IMR-90 (cell line): ENCODE measurements around the gene ZNF532. TPM values are rescaled to one million over a fixed set of nuclear protein-coding genes. Genes with fewer than 3 reads are reported as not detected.

ENCODE experiments used
- ATAC-seq: fragments of 200-7000 bp; cut with Tn5 transposase; 2 replicates; pipeline ENCODE4 v1.9.1; 2020; ENCODE audit warnings: low read depth, mild to moderate bottlenecking, moderate library complexity
- BruUV-seq: library from RNA; stranded (reverse); fragments of 400-500 nt; replicated peaks from 2 replicates; lab custom pipeline; 2021; lab: Mats Ljungman, UMichigan
- CTCF ChIA-PET: fragments of 300-600 bp; formaldehyde crosslinking; extraction: SDS; loops from one replicate; lab custom pipeline; 2021; ENCODE audit warnings: antibody characterized with exemption; lab: Yijun Ruan, JAX
- POLR2A ChIA-PET: fragments of 300-600 bp; sonication (Branson Sonifier 250); formaldehyde crosslinking; loops from one replicate; lab custom pipeline; 2022; ENCODE audit warnings: antibody characterized with exemption; ENCODE audit not compliant: unreplicated experiment; lab: Charles Lee
- DNase-seq: peaks from one replicate; pipeline ENCODE4 v3.0.0; 2013
- H2AFZ ChIP-seq: replicated peaks from 2 replicates; pipeline ENCODE3; 2013; ENCODE audit warnings: low read length, mild to moderate bottlenecking; ENCODE audit not compliant: poor library complexity
- H2AK5ac ChIP-seq: 2 replicates; pipeline ENCODE4 v1.6.1; 2013; ENCODE audit warnings: low read depth, low read length, inconsistent platforms
- H2AK9ac ChIP-seq: replicated peaks from 2 replicates; pipeline ENCODE3; 2013; ENCODE audit warnings: mild to moderate bottlenecking, low read depth, low read length, moderate library complexity; ENCODE audit not compliant: poor library complexity
- H2BK120ac ChIP-seq: 2 replicates; pipeline ENCODE4 v1.6.1; 2013; ENCODE audit warnings: low read depth, low read length, inconsistent platforms
- H2BK15ac ChIP-seq: 3 replicates; pipeline ENCODE4 v1.6.1; 2013; ENCODE audit warnings: low read depth, low read length, inconsistent platforms
- H2BK20ac ChIP-seq: 2 replicates; pipeline ENCODE4 v1.6.1; 2013; ENCODE audit warnings: low read depth, mild to moderate bottlenecking, inconsistent platforms, low read length, moderate library complexity
- H2BK5ac ChIP-seq: 2 replicates; pipeline ENCODE4 v1.6.1; 2013; ENCODE audit warnings: mild to moderate bottlenecking, low read depth, low read length, inconsistent platforms; ENCODE audit not compliant: poor library complexity, severe bottlenecking
- H3K14ac ChIP-seq: replicated peaks from 2 replicates; pipeline ENCODE4 v1.6.1; 2013; ENCODE audit warnings: low read depth, low read length, inconsistent platforms
- H3K18ac ChIP-seq: 2 replicates; pipeline ENCODE4 v1.6.1; 2013; ENCODE audit warnings: low read depth, low read length, control low read depth
- H3K23ac ChIP-seq: 2 replicates; pipeline ENCODE4 v1.6.1; 2013; ENCODE audit warnings: low read depth, low read length, inconsistent platforms
- H3K27ac ChIP-seq: 2 replicates; pipeline ENCODE4 v1.5.1; 2013; ENCODE audit warnings: mild to moderate bottlenecking, control low read depth, low read length; ENCODE audit not compliant: insufficient read depth
- H3K27me3 ChIP-seq: 2 replicates; pipeline ENCODE4 v1.6.1; 2013; ENCODE audit warnings: low read length; ENCODE audit not compliant: control insufficient read depth, insufficient read depth
- H3K36me3 ChIP-seq: 2 replicates; pipeline ENCODE4 v1.6.1; 2013; ENCODE audit warnings: low read length, mixed read lengths; ENCODE audit not compliant: control insufficient read depth, insufficient read depth
- H3K4ac ChIP-seq: 2 replicates; pipeline ENCODE4 v1.6.1; 2013; ENCODE audit warnings: low read depth, low read length, inconsistent platforms
- H3K4me1 ChIP-seq: 2 replicates; pipeline ENCODE4 v1.6.1; 2013; ENCODE audit warnings: low read length, mixed read lengths; ENCODE audit not compliant: control insufficient read depth, insufficient read depth
- H3K4me2 ChIP-seq: 2 replicates; pipeline ENCODE4 v1.6.1; 2013; ENCODE audit warnings: low read depth, mild to moderate bottlenecking, control low read depth, low read length, moderate library complexity
- H3K4me3 ChIP-seq: 2 replicates; pipeline ENCODE4 v1.5.1; 2013; ENCODE audit warnings: low read depth, mild to moderate bottlenecking, control low read depth, low read length, moderate library complexity; ENCODE audit not compliant: insufficient read depth
- H3K56ac ChIP-seq: 2 replicates; pipeline ENCODE4 v1.6.1; 2013; ENCODE audit warnings: low read length, inconsistent platforms; ENCODE audit not compliant: insufficient read depth; ENCODE audit errors: extremely low read depth
- H3K79me1 ChIP-seq, 2 experiments: 2 replicates each; pipeline ENCODE4 v1.6.1; 2013; ENCODE audit warnings: low read length in 2 of 2, inconsistent platforms in 1 of 2, low read depth in 1 of 2
- H3K9ac ChIP-seq: 2 replicates; pipeline ENCODE4 v1.6.1; 2013; ENCODE audit warnings: low read depth, low read length, control low read depth
- H3K9me1 ChIP-seq: 2 replicates; pipeline ENCODE4 v1.6.1; 2013; ENCODE audit warnings: low read length, inconsistent platforms; ENCODE audit not compliant: insufficient read depth
- H3K9me3 ChIP-seq: 2 replicates; pipeline ENCODE4 v1.6.1; 2013; ENCODE audit warnings: low read length; ENCODE audit not compliant: control insufficient read depth, insufficient read depth
- H4K20me1 ChIP-seq: 2 replicates; pipeline ENCODE4 v1.6.1; 2013; ENCODE audit warnings: low read length, inconsistent platforms; ENCODE audit not compliant: insufficient read depth
- H4K5ac ChIP-seq: 2 replicates; pipeline ENCODE4 v1.6.1; 2013; ENCODE audit warnings: mild to moderate bottlenecking, low read depth, low read length, control low read depth
- H4K8ac ChIP-seq, 2 experiments: 2 replicates each; pipeline ENCODE4 v1.6.1; 2013; ENCODE audit warnings: low read depth in 2 of 2, low read length in 2 of 2, control low read depth in 1 of 2, inconsistent platforms in 1 of 2
- H4K91ac ChIP-seq: 2 replicates; pipeline ENCODE4 v1.6.1; 2013; ENCODE audit warnings: low read depth, low read length, inconsistent platforms; ENCODE audit not compliant: insufficient read depth
- BHLHE40 ChIP-seq: fragments of 150-350 bp; IDR thresholded peaks from 2 replicates; pipeline ENCODE4 v1.6.1; 2016; ENCODE audit warnings: mild to moderate bottlenecking, low read depth, low read length
- CTCF ChIP-seq: conservative IDR thresholded peaks from 2 replicates; pipeline ENCODE4 v1.5.1; 2012; ENCODE audit warnings: mild to moderate bottlenecking, low read depth, low read length, improper control_type of control experiment
- POLR2A ChIP-seq: IDR thresholded peaks from 2 replicates; pipeline ENCODE4 v1.6.1; 2012; ENCODE audit warnings: mild to moderate bottlenecking, low read depth, low read length
- RCOR1 ChIP-seq: IDR thresholded peaks from 2 replicates; pipeline ENCODE4 v1.6.1; 2012; ENCODE audit warnings: mild to moderate bottlenecking, low read length, improper control_type of control experiment; ENCODE audit not compliant: insufficient replicate concordance
- RFX5 ChIP-seq: IDR thresholded peaks from 2 replicates; pipeline ENCODE4 v1.8.0; 2012; ENCODE audit warnings: low read depth, mild to moderate bottlenecking, low read length, moderate library complexity
- SMC3 ChIP-seq: fragments of 150-350 bp; IDR thresholded peaks from 2 replicates; pipeline ENCODE4 v1.6.1; 2016; ENCODE audit warnings: low read depth, mild to moderate bottlenecking, antibody characterized with exemption, low read length, moderate library complexity
- USF2 ChIP-seq: fragments of 150-350 bp; IDR thresholded peaks from 2 replicates; pipeline ENCODE4 v1.6.1; 2017; ENCODE audit warnings: mild to moderate bottlenecking, antibody characterized with exemption, low read length, low read depth
- WGBS, 2 experiments: methylation state at CpG; one replicate each; pipeline versions ENCODE4 v1.1.5 to v1.1.7; 2013; ENCODE audit warnings: missing lambda C conversion rate in 2 of 2; ENCODE audit not compliant: insufficient read length in 1 of 2; ENCODE audit errors: extremely low coverage in 2 of 2; 5-methylcytosine and 5-hydroxymethylcytosine counted together
- dilution Hi-C: fragments of 300-500 bp; cut with HindIII; formaldehyde crosslinking; loops from one replicate; pipeline ENCODE4 v1.14.3; 2018; ENCODE audit warnings: low sequenced_read_pairs; ENCODE audit not compliant: unreplicated experiment
- in situ Hi-C: fragments of 300-500 bp; cut with MboI; formaldehyde crosslinking; loops from 3 replicates; pipeline ENCODE4 v1.14.3; 2019; ENCODE audit warnings: low sequenced_read_pairs, inconsistent platforms, mixed read lengths
- intact Hi-C: fragments of 100-400 bp; cut with micrococcal nuclease; formaldehyde crosslinking; loops from 2 replicates; pipeline ENCODE4 v1.10.0; 2022
- polyA plus RNA-seq, 3 experiments: library from polyadenylated mRNA; depleted of rRNA; stranded (reverse); fragments of >200 nt; gene quantifications; 2 replicates each; pipeline ENCODE4 v1.2.3, GENCODE V29; 2012; ENCODE audit warnings: low replicate concordance in 1 of 3
- total RNA-seq: library from RNA; depleted of rRNA; stranded (reverse); fragments of >200 nt; gene quantifications from 2 replicates; pipeline ENCODE4 v1.2.3, GENCODE V29; 2012

The ZNF532 gene
- total and polyA plus RNA-seq, 2 of the 4 experiments (the other 2 are of a cell fraction) = 29.9 to 45.8 TPM

- TF ChIP-seq CTCF (no peak), USF2 (no peak), SMC3 (no peak), BHLHE40 (no peak), POLR2A (no peak), RFX5 (no peak), RCOR1 (no peak)
- Histone ChIP-seq H2BK15ac (no peak overlapping the region), H3K9ac (no peak overlapping the region), H2BK5ac (peak overlapping the region; percentile 42), H3K4me2 (peak overlapping the region; percentile 18; the same call in 1 of the 2 replicates), H2BK20ac (no peak overlapping the region), H2BK120ac (no peak overlapping the region), H4K8ac (peak overlapping the region; percentile 66 to 80; a peak in 2 of 4 replicates), H2AFZ (no peak overlapping the region), H4K5ac (no peak overlapping the region; the same call in 1 of the 2 replicates), H3K9me1 (peaks cover 16% of the 10 kb centered on the region), H3K4me3 (no peak overlapping the region), H3K79me1 (peaks cover 31 to 42% of the 10 kb centered on the region in 2 experiments), H3K27me3 (no peaks in the 10 kb centered on the region), H3K27ac (no peak overlapping the region), H2AK9ac (no peak overlapping the region), H2AK5ac (no peak overlapping the region), H3K14ac (0 out of 2 replicates have a peak overlapping the region, but pooled peaks have one; percentile 21), H4K20me1 (no peaks in the 10 kb centered on the region), H3K18ac (no peak overlapping the region), H3K4ac (no peak overlapping the region; the same call in 1 of the 2 replicates), H3K56ac (no peak overlapping the region), H3K9me3 (no peaks in the 10 kb centered on the region), H3K23ac (peak overlapping the region; percentile 3; the same call in 1 of the 2 replicates), H3K4me1 (peaks cover 37% of the 10 kb centered on the region), H4K91ac (no peak overlapping the region), H3K36me3 (peaks cover 3% of the 10 kb centered on the region; the same call in 1 of the 2 replicates)
- ChIA-PET POLR2A (no interaction called here), CTCF (no interaction called here)
- no peak for ATAC-seq
- BruUV-seq = no TSS peak
- dilution Hi-C loops (no loop called here), in situ Hi-C loops (no loop called here), intact Hi-C loops (no loop called here)
- no peak for DNase-seq
- WGBS, 2 experiments = no CpG with 5 or more reads among the region's 5 CpGs
These were observed 2.8 kb upstream of the ZNF532 start for GRCh38 chr18:58861861-58862301.
